A549 (cell line): Measurements from ENCODE around the gene PI4KA. TPM values are rescaled to one million over a fixed set of nuclear protein-coding genes. Genes with fewer than 3 reads are reported as not detected.

Experiments used
- ATAC-seq, 2 experiments: fragments of 200-7000 bp in 1 of 2; fragments of >200 bp in 1 of 2; cut with Nextera tagmentation in 1 of 2; cut with Tn5 transposase in 1 of 2; 3 replicates each; pipeline versions ENCODE4 v1.8.0 to v1.9.1; 2018 to 2020; ENCODE audit warnings: mild to moderate bottlenecking in 1 of 2, moderate library complexity in 1 of 2
- CTCF ChIA-PET: fragments of 300-600 bp; sonication (Branson Sonifier 250); formaldehyde crosslinking; extraction: SDS; loops from one replicate; lab custom pipeline; 2021; ENCODE audit warnings: antibody characterized with exemption, inconsistent platforms; lab: Yijun Ruan, JAX
- POLR2A ChIA-PET: fragments of 350-600 bp; formaldehyde crosslinking; extraction: SDS; loops from one replicate; lab custom pipeline; 2021; ENCODE audit warnings: antibody characterized with exemption, inconsistent platforms; lab: Yijun Ruan, JAX
- DNase-seq, 2 experiments: peaks; one replicate each; pipeline versions ENCODE4 v3.0.0 to v3.0.0-alpha.2; 2011 to 2016; ENCODE audit warnings: low read depth in 1 of 2, low spot score in 1 of 2
- FAIRE-seq: peaks from 2 replicates; lab custom pipeline; 2011; peaks lifted over from hg19 to GRCh38; lab: Jason Lieb, UNC
- H3K27ac ChIP-seq, 2 experiments: fragments of >200 bp; sonication (Bioruptor Twin); formaldehyde crosslinking; 3 replicates each; pipeline ENCODE4 v1.5.1; 2016 to 2017
- H3K4me1 ChIP-seq: fragments of >200 bp; sonication (Bioruptor Twin); formaldehyde crosslinking; 3 replicates; pipeline ENCODE4 v1.6.1; 2016
- H3K4me2 ChIP-seq: fragments of >200 bp; sonication (Bioruptor Twin); formaldehyde crosslinking; 3 replicates; pipeline ENCODE4 v1.6.1; 2016
- H3K4me3 ChIP-seq: fragments of >200 bp; sonication (Bioruptor Twin); formaldehyde crosslinking; 3 replicates; pipeline ENCODE4 v1.5.1; 2016
- H3K9me3 ChIP-seq: fragments of >200 bp; sonication (Bioruptor Twin); formaldehyde crosslinking; 3 replicates; pipeline ENCODE4 v1.6.1; 2016
- CEBPB ChIP-seq, 2 experiments: fragments of >200 bp in 1 of 2; sonication (Bioruptor Twin) in 1 of 2; formaldehyde crosslinking in 1 of 2; IDR thresholded peaks; 2 replicates each; pipeline ENCODE4 v1.6.1; 2012 to 2016
- CHD2 ChIP-seq: fragments of 150-350 bp; IDR thresholded peaks from 2 replicates; pipeline ENCODE4 v1.6.1; 2014; ENCODE audit warnings: low read length; ENCODE audit not compliant: partially characterized antibody
- CHD4 ChIP-seq: fragments of 200-600 bp; sonication (generic); IDR thresholded peaks from 2 replicates; pipeline ENCODE4 v1.6.1; 2016; ENCODE audit warnings: antibody characterized with exemption, mild to moderate bottlenecking, borderline replicate concordance
- ELK1 ChIP-seq: fragments of 150-350 bp; IDR thresholded peaks from 2 replicates; pipeline ENCODE4 v1.6.1; 2014; ENCODE audit warnings: low read depth, mild to moderate bottlenecking, low read length
- FOSB ChIP-seq: fragments of 250-450 bp; sonication (Bioruptor Pico); IDR thresholded peaks from 2 replicates; pipeline ENCODE4 v1.5.0; 2020; ENCODE audit warnings: mild to moderate bottlenecking, moderate library complexity
- FOSL2 ChIP-seq, 2 experiments: fragments of 450-650 bp in 1 of 2; fragments of >200 bp in 1 of 2; sonication (Bioruptor Twin) in 1 of 2; formaldehyde crosslinking; IDR thresholded peaks; 2 replicates each; pipeline versions ENCODE4 v1.5.0 to v1.6.1; 2016 to 2020; ENCODE audit warnings: mild to moderate bottlenecking in 1 of 2, moderate library complexity in 1 of 2
- GATA3 ChIP-seq: IDR thresholded peaks from 2 replicates; pipeline ENCODE4 v1.6.1; 2012; ENCODE audit warnings: borderline replicate concordance
- HEYL ChIP-seq: fragments of 250-450 bp; sonication (Bioruptor Pico); IDR thresholded peaks from 2 replicates; pipeline ENCODE4 v1.8.0; 2021; ENCODE audit warnings: mild to moderate bottlenecking, moderate library complexity
- JUN ChIP-seq, 2 experiments: fragments of >200 bp; sonication (Bioruptor Twin); formaldehyde crosslinking; IDR thresholded peaks; 2 replicates in 1 of 2; 3 replicates in 1 of 2; pipeline ENCODE4 v1.6.1; 2016 to 2017
- KDM1A ChIP-seq: fragments of 200-600 bp; sonication (generic); IDR thresholded peaks from 2 replicates; pipeline ENCODE4 v1.6.1; 2016; ENCODE audit warnings: low read depth, mild to moderate bottlenecking
- KDM5A ChIP-seq: fragments of 200-600 bp; sonication (generic); IDR thresholded peaks from 2 replicates; pipeline ENCODE4 v1.6.1; 2016; ENCODE audit warnings: antibody characterized with exemption, mild to moderate bottlenecking
- MAFK ChIP-seq: fragments of 450-650 bp; IDR thresholded peaks from 2 replicates; pipeline ENCODE4 v1.6.1; 2014; ENCODE audit not compliant: partially characterized antibody
- MAX ChIP-seq: IDR thresholded peaks from 2 replicates; pipeline ENCODE4 v1.6.1; 2012
- MAZ ChIP-seq: fragments of 150-350 bp; IDR thresholded peaks from 2 replicates; pipeline ENCODE4 v1.6.1; 2014; ENCODE audit warnings: antibody characterized with exemption, low read depth, low read length, borderline replicate concordance
- NFE2L2 ChIP-seq: fragments of 150-350 bp; conservative IDR thresholded peaks from 2 replicates; pipeline ENCODE4 v1.6.1; 2014; ENCODE audit warnings: low read length
- NPAS2 ChIP-seq: fragments of 250-450 bp; sonication (Bioruptor Pico); IDR thresholded peaks from 2 replicates; pipeline ENCODE4 v1.8.0; 2022; ENCODE audit warnings: mild to moderate bottlenecking, moderate library complexity, borderline replicate concordance
- PBX3 ChIP-seq: IDR thresholded peaks from 2 replicates; pipeline ENCODE4 v1.6.1; 2012
- PHF8 ChIP-seq: fragments of 200-600 bp; sonication (generic); IDR thresholded peaks from 2 replicates; pipeline ENCODE4 v1.6.1; 2016; ENCODE audit warnings: low read depth, mild to moderate bottlenecking, antibody characterized with exemption, moderate library complexity, borderline replicate concordance
- POLR2AphosphoS2 ChIP-seq: conservative IDR thresholded peaks from 2 replicates; pipeline ENCODE4 v1.6.1; 2012; ENCODE audit warnings: low read length, improper control_type of control experiment, inconsistent platforms
- RAD21 ChIP-seq, 2 experiments: fragments of >200 bp in 1 of 2; sonication (Bioruptor Twin) in 1 of 2; formaldehyde crosslinking in 1 of 2; IDR thresholded peaks in 1 of 2; conservative IDR thresholded peaks in 1 of 2; 2 replicates in 1 of 2; 3 replicates in 1 of 2; pipeline ENCODE4 v1.6.1; 2012 to 2018; ENCODE audit warnings: inconsistent platforms in 1 of 2
- RARB ChIP-seq: fragments of 250-450 bp; sonication (Bioruptor Pico); IDR thresholded peaks from 2 replicates; pipeline ENCODE4 v1.8.0; 2021; ENCODE audit warnings: mild to moderate bottlenecking, moderate library complexity
- RCOR1 ChIP-seq: fragments of 150-350 bp; IDR thresholded peaks from 2 replicates; pipeline ENCODE4 v1.6.1; 2014; ENCODE audit warnings: antibody characterized with exemption, low read length, low read depth
- TP53 ChIP-seq: fragments of 250-450 bp; sonication (Bioruptor Pico); IDR thresholded peaks from 2 replicates; pipeline ENCODE4 v1.5.0; 2021; ENCODE audit warnings: mild to moderate bottlenecking, moderate library complexity
- WGBS: methylation state at CpG from one replicate; pipeline ENCODE4 v1.1.6; 2017; ENCODE audit errors: missing lambda C conversion rate; 5-methylcytosine and 5-hydroxymethylcytosine counted together
- polyA plus RNA-seq, 4 experiments: library from polyadenylated mRNA; depleted of rRNA in 3 of 4; stranded (reverse); fragments of >200 nt; fragmentation: RNase III in 1 of 4; extraction: RNeasy Plus Mini Kit Qiagen cat#74134 plus additional on column Dnase treatment in 1 of 4; gene quantifications; 2 replicates in 3 of 4; 3 replicates in 1 of 4; pipeline ENCODE4 v1.2.3, GENCODE V29; 2011 to 2017
- TF ChIP-seq, protein P1 (sequence below): fragments of 250-450 bp; sonication (Bioruptor Pico); IDR thresholded peaks from 2 replicates; pipeline ENCODE4 v1.5.0; 2020; ENCODE audit warnings: low read depth, mild to moderate bottlenecking, moderate library complexity
- TF ChIP-seq, protein P2 (sequence below): IDR thresholded peaks from 2 replicates; pipeline ENCODE4 v1.6.1; 2012; ENCODE audit warnings: low read depth, borderline replicate concordance
- TF ChIP-seq, protein P3 (sequence below): fragments of 250-450 bp; sonication (Bioruptor Pico); IDR thresholded peaks from 2 replicates; pipeline ENCODE4 v1.5.0; 2021; ENCODE audit warnings: mild to moderate bottlenecking, moderate library complexity, borderline replicate concordance
- TF ChIP-seq, protein P4 (sequence below): fragments of 450-650 bp; IDR thresholded peaks from 2 replicates; pipeline ENCODE4 v1.6.1; 2014; ENCODE audit warnings: antibody characterized with exemption

Gene PI4KA
- polyA plus RNA-seq, 2 of the 4 experiments (the other 2 are of a cell fraction) = 14.4 to 21.3 TPM

DNA sequence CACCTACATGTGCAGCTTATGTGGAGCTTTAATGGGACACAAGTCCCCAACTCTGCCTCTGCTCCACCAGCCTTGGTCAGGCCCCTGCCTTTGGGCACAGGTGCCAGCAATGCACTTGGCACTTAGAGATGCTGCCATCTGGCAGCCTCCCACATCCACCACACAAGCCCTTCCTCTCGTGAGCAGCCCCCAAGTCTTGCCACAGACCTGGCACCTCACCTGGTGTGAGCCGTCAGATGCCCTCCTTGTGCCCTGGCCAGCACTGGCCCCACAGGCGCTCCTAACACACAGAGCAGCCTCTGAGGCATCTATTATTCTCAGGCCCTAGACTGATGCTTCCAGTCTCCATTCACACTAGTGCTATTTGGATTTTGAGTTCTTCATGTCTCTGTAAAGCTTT is 109.2 kb downstream of the PI4KA start:
- TF ChIP-seq FOSL2 (IDR thresholded peaks at IDR 0.05) (no peak), FOSL2 (CRISPR knock-in tag; IDR thresholded peaks at IDR 0.05) (no peak), JUN (IDR thresholded peaks at IDR 0.05) (no peak), CHD4 (no peak), PBX3 (no peak), NFE2L2 (no peak), CHD2 (no peak), KDM1A (no peak), RARB (no peak), ELK1 (no peak), GATA3 (no peak), RCOR1 (no peak), FOSB (no peak), PHF8 (no peak), MAZ (no peak), NPAS2 (CRISPR knock-in tag) (no peak)
- TF ChIP-seq, protein P1, sequence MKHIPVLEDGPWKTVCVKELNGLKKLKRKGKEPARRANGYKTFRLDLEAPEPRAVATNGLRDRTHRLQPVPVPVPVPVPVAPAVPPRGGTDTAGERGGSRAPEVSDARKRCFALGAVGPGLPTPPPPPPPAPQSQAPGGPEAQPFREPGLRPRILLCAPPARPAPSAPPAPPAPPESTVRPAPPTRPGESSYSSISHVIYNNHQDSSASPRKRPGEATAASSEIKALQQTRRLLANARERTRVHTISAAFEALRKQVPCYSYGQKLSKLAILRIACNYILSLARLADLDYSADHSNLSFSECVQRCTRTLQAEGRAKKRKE (CRISPR knock-in tag) = no peak
- TF ChIP-seq, protein P2, sequence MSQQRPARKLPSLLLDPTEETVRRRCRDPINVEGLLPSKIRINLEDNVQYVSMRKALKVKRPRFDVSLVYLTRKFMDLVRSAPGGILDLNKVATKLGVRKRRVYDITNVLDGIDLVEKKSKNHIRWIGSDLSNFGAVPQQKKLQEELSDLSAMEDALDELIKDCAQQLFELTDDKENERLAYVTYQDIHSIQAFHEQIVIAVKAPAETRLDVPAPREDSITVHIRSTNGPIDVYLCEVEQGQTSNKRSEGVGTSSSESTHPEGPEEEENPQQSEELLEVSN = no peak
- TF ChIP-seq, protein P3, sequence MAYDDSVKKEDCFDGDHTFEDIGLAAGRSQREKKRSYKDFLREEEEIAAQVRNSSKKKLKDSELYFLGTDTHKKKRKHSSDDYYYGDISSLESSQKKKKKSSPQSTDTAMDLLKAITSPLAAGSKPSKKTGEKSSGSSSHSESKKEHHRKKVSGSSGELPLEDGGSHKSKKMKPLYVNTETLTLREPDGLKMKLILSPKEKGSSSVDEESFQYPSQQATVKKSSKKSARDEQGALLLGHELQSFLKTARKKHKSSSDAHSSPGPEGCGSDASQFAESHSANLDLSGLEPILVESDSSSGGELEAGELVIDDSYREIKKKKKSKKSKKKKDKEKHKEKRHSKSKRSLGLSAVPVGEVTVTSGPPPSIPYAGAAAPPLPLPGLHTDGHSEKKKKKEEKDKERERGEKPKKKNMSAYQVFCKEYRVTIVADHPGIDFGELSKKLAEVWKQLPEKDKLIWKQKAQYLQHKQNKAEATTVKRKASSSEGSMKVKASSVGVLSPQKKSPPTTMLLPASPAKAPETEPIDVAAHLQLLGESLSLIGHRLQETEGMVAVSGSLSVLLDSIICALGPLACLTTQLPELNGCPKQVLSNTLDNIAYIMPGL (CRISPR knock-in tag) = no peak
- no peak overlapping the region for H3K4me3 ChIP-seq
- H3K4me2 ChIP-seq = no peak overlapping the region
- ChIA-PET CTCF (interaction anchor here (1.3 kb wide), 1 partner anchor 34 kb away, joined by 3 read pairs; no protein-coding TSS in a partner anchor), POLR2A (no interaction called here)
- FAIRE-seq (no peak), DNase-seq (no peak), ATAC-seq (no peak)
- peaks cover 6% of the 10 kb centered on the region; the same call in 1 of the 3 replicates for H3K4me1 ChIP-seq
- H3K27ac ChIP-seq = no peak overlapping the region
- 100% methylated on average over 2 of the region's 3 CpGs for WGBS
- no peaks in the 10 kb centered on the region for H3K9me3 ChIP-seq

DNA sequence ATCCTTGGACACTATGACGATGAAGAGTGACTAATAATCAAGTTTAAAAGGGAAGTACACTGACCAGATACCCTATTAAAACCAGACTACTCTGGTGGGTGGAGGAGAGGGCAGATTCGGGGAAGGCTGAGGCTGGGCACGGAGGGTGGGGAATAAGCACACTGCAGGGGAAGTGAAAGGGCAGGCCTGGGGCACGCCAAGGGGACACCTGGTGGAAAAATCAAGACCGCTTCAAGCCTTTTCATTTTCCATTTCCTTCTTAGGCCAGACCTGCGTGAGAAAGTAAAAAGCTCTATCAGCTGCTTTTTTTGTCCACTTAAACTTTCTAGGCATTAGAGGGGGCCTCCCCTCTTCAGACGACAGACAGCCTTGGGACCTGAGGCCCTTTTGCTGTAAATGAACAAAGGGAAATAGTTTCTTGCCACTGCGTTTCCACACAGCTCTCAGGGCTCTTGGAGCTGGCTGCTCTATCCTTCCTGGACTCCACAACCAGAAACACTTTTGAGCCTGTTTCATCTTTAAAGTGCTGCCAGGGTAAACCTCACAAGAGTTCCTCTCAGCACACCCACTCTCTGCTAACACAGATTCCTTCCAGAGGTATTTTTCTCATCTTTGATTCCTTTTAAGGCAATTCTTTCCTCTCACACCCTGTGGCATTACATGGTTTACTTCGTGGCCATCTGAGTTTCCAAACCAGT is 109.7 kb downstream of the PI4KA start:
- Histone ChIP-seq H3K4me2 (no peak overlapping the region), H3K4me3 (no peak overlapping the region), H3K9me3 (no peaks in the 10 kb centered on the region), H3K4me1 (peaks cover 6% of the 10 kb centered on the region; the same call in 1 of the 3 replicates), H3K27ac (no peak overlapping the region)
- ATAC-seq = no peak
- CTCF ChIA-PET = no interaction called here
- WGBS = 93% methylated on average over 9 of the region's 9 CpGs
- DNase-seq = no peak
- POLR2A ChIA-PET = no interaction called here
- FAIRE-seq = no peak
- TF ChIP-seq POLR2AphosphoS2 (no peak), KDM5A (no peak), RAD21 (conservative IDR thresholded peaks at IDR 0.05 in 1 of 2, IDR thresholded peaks at IDR 0.05 in 1 of 2) (no peak), MAFK (no peak), JUN (IDR thresholded peaks at IDR 0.05) (no peak), CEBPB (IDR thresholded peaks at IDR 0.05) (no peak), HEYL (no peak), TP53 (CRISPR knock-in tag) (no peak), ELK1 (no peak), MAX (no peak)
- TF ChIP-seq, protein P4, sequence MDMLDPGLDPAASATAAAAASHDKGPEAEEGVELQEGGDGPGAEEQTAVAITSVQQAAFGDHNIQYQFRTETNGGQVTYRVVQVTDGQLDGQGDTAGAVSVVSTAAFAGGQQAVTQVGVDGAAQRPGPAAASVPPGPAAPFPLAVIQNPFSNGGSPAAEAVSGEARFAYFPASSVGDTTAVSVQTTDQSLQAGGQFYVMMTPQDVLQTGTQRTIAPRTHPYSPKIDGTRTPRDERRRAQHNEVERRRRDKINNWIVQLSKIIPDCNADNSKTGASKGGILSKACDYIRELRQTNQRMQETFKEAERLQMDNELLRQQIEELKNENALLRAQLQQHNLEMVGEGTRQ = no peak
